ENCODE results near the gene DNAAF9. TPM values are rescaled to one million over a fixed set of nuclear protein-coding genes. Genes with fewer than 3 reads are reported as not detected.

Gene DNAAF9
- total and polyA plus RNA-seq, 2 of the 8 experiments (the other 6 are each of a cell fraction or from before 2014, with no cell fraction given), result 2.6 to 5.7 TPM

DNA sequence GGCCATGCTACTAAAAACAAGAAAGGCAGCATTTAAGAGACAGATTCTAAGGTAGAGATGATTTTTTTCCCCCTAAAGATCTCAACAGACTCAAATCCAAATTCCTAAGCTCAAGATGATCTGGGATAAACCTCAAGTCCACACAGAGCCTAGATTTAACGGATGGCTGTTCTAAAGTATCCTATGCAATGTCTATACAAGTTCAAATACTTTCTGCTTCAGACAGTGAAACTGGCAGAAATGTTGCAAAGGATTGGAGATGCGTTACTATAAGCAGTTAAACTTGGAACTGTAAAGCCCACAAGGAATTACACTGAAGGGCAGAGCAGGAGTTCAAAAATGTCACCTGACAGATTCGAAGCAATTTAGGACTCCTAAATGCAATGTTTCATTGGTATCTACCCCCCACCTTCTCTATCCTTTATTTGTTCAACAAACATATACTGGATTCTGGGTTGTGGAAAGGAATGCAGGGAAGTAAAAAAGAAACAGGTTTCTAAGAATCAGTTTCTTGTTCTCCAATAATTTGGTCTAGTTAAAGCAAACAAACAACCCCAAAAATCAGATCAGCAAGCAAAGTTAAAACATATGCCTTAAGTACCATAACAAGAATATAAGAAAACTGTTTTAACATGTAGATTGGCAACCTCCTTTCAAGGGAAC lies 1.6 kb downstream of the DNAAF9 start:
- DNase-seq (ENCODE audit: low read depth in 1 of 2, low spot score in 2 of 2) (no peak), FAIRE-seq (no peak)
- no peak overlapping the region for H4K91ac ChIP-seq (replicated peaks; ENCODE audit: insufficient read length, low read length)
- peaks cover 0 to 13% of the 10 kb centered on the region in 2 experiments; a peak in 1 of 4 replicates for H3K79me2 ChIP-seq (ENCODE audit: control insufficient read depth in 1 of 2, insufficient read depth in 2 of 2, low read length in 2 of 2)
- no peaks in the 10 kb centered on the region; the same call in 1 of the 2 replicates for H3K79me1 ChIP-seq (ENCODE audit: low read depth, low read length)
- H3K4me2 ChIP-seq (ENCODE audit: insufficient read depth in 1 of 2, low read depth in 2 of 2, low read length in 2 of 2), result peak overlapping the region; percentile 87 to 98; a peak in 3 of 4 replicates
- H3K4ac ChIP-seq (replicated peaks; ENCODE audit: insufficient read length, low read depth, low read length), result no peak overlapping the region
- no peak overlapping the region for H2BK12ac ChIP-seq (ENCODE audit: low read depth, low read length)
- no peak overlapping the region for H2AK5ac ChIP-seq (ENCODE audit: low read depth, low read length)
- H3K9ac ChIP-seq (replicated peaks in 1 of 4; ENCODE audit: extremely low read depth in 1 of 4, low read depth in 3 of 4, low read length in 3 of 4), result no peak overlapping the region
- H4K20me1 ChIP-seq (replicated peaks in 1 of 2; ENCODE audit: control insufficient read depth in 1 of 2, insufficient read depth in 2 of 2, low read length in 2 of 2), result peaks cover 3% of the 10 kb centered on the region in 2 experiments
- ChIA-PET CTCF (ENCODE audit: partially characterized antibody) (interaction anchor here (0.6 to 1.8 kb wide), 5 partner anchors 54 to 172 kb away, joined by 3 to 4 read pairs (median 4); no protein-coding TSS in a partner anchor), POLR2A (ENCODE audit: partially characterized antibody) (interaction anchor here (0.8 to 2.0 kb wide), 2 partner anchors 14 to 28 kb away, joined by 3 to 6 read pairs; no protein-coding TSS in a partner anchor)
- no peak overlapping the region for H2BK120ac ChIP-seq (replicated peaks; ENCODE audit: low read depth, low read length)
- H3K4me1 ChIP-seq (replicated peaks in 1 of 4; ENCODE audit: control insufficient read depth in 3 of 4, insufficient read depth in 4 of 4, low read length in 3 of 4), result peaks cover 0 to 2% (median 0%) of the 10 kb centered on the region in 4 experiments; a peak in 4 of 7 replicates
- no peak overlapping the region for H3K14ac ChIP-seq (ENCODE audit: insufficient read length)
- no peak overlapping the region for H3K18ac ChIP-seq (ENCODE audit: extremely low read depth, low read length)
- peaks cover 0 to 4% (median 0%) of the 10 kb centered on the region in 4 experiments; a peak in 3 of 7 replicates for H3K27me3 ChIP-seq (replicated peaks in 1 of 4; ENCODE audit: control insufficient read depth in 3 of 4, extremely low read depth in 1 of 4, insufficient read depth in 3 of 4, low read length in 3 of 4)
- H3K9me3 ChIP-seq (ENCODE audit: insufficient read depth in 2 of 2, low read depth in 1 of 2, low read length in 1 of 2), result no peaks in the 10 kb centered on the region
- no peak overlapping the region for H4K5ac ChIP-seq (ENCODE audit: insufficient read length, low read depth, low read length)
- WGBS, 2 experiments (ENCODE audit: extremely low coverage in 1 of 2, insufficient coverage in 1 of 2, insufficient read length in 1 of 2, insufficient replicate concordance in 2 of 2, low coverage in 1 of 2, low lambda C conversion rate in 2 of 2, missing lambda C conversion rate in 1 of 2), result 91% methylated on average over 3 of the region's 3 CpGs; no CpG with 5 or more reads in 1 of the 2 experiments
- H4K8ac ChIP-seq (ENCODE audit: extremely low read depth, insufficient read depth, low read length), result no peak overlapping the region
- H3K23me2 ChIP-seq (ENCODE audit: low read depth, low read length), result peaks cover 15% of the 10 kb centered on the region
- no peaks in the 10 kb centered on the region for H3K36me3 ChIP-seq (ENCODE audit: control insufficient read depth in 2 of 4, insufficient read depth in 4 of 4, low read length in 3 of 4)
- TF ChIP-seq CEBPB (IDR thresholded peaks at IDR 0.05; ENCODE audit: low read depth, low read length), result no peak
- TF ChIP-seq RNF2 (IDR thresholded peaks at IDR 0.05; ENCODE audit: borderline replicate concordance, low read depth, low read length, missing control alignments, poor library complexity, severe bottlenecking), result no peak
- TF ChIP-seq SAP30 (IDR thresholded peaks at IDR 0.05; ENCODE audit: insufficient read depth, insufficient replicate concordance, low read length), result no peak
- TF ChIP-seq HDAC6 (IDR thresholded peaks at IDR 0.05; ENCODE audit: low read depth, low read length), result no peak
- TF ChIP-seq CREB1 (IDR thresholded peaks at IDR 0.05), result no peak
- TF ChIP-seq RAD21 (IDR thresholded peaks at IDR 0.05 in 1 of 2, conservative IDR thresholded peaks at IDR 0.05 in 1 of 2; ENCODE audit: low read depth in 2 of 2, low read length in 2 of 2), result no peak
- TF ChIP-seq RFX5 (IDR thresholded peaks at IDR 0.05; ENCODE audit: borderline replicate concordance, low read depth, low read length), result no peak
- no peak for TF ChIP-seq YY1 (IDR thresholded peaks at IDR 0.05; ENCODE audit: low read depth, low read length)
- H3K27ac ChIP-seq (ENCODE audit: low read depth, low read length), result no peak overlapping the region
- H3K23ac ChIP-seq (ENCODE audit: insufficient read length), result no peak overlapping the region
- H2BK5ac ChIP-seq (ENCODE audit: low read depth, low read length), result no peak overlapping the region
- no peak overlapping the region for H2AFZ ChIP-seq (ENCODE audit: low read length)
- H3K4me3 ChIP-seq (ENCODE audit: extremely low read depth in 1 of 4, insufficient read depth in 2 of 4, low read depth in 3 of 4, low read length in 4 of 4), result peak overlapping the region; percentile 68 to 86 (median 72); a peak in 5 of 8 replicates
- H2BK20ac ChIP-seq (ENCODE audit: low read length), result no peak overlapping the region
- no peak overlapping the region for H2BK15ac ChIP-seq (ENCODE audit: low read length)
- no peak overlapping the region for H3K56ac ChIP-seq (replicated peaks; ENCODE audit: insufficient read length, low read depth, low read length)
